Stimulated activated CD4-positive, alpha-beta T cell treated with anti-CD3 and anti-CD28 coated beads, Interleukin-1b, Interleukin-23, amount 100 ng/mL, for 1 hour (primary cell): Measurements from ENCODE around the gene TAOK1.
"Not testable (repeated sequence)": the region's sequence is repeated elsewhere in the genome, so short reads cannot be mapped to it uniquely, and the experiment has no call there.

Source experiments
- DNase-seq, 2 donors: peaks; one replicate each; pipeline ENCODE4 v3.0.0-alpha.2; 2020; ENCODE audit warnings: low read depth in 2 of 2

Gene TAOK1

GRCh38 chr17:29389982-29390850, at the start of gene TAOK1:
TAOK1 (plus strand) TSS chr17:29390363; CDS start chr17:29451549, 61,186 bp downstream.
- DNase-seq = peak; percentile 93 to 96

- DNase-seq = no peak
These were observed 48.4 kb upstream of the TAOK1 start for GRCh38 chr17:29341726-29342125.

GRCh38 chr17:29342158-29342765, 47.9 kb upstream of the TAOK1 start:
- no peak for DNase-seq

- DNase-seq = no peak
These were observed 45.8 kb upstream of the TAOK1 start for GRCh38 chr17:29344201-29344856.

GRCh38 chr17:29345066-29345465, 45.1 kb upstream of the TAOK1 start:
- no peak for DNase-seq

GRCh38 chr17:29345470-29345869, 44.7 kb upstream of the TAOK1 start:
- not testable (repeated sequence) for DNase-seq

- DNase-seq = no peak
These were observed 43.7 kb upstream of the TAOK1 start for GRCh38 chr17:29346462-29346861.

GRCh38 chr17:29347831-29348629, 42.1 kb upstream of the TAOK1 start:
- DNase-seq = no peak

- no peak for DNase-seq
These were observed 40.8 kb upstream of the TAOK1 start for GRCh38 chr17:29349409-29349808.

- no peak for DNase-seq
These were observed 38.0 kb upstream of the TAOK1 start for GRCh38 chr17:29352146-29352545.

GRCh38 chr17:29357232-29357631, 32.9 kb upstream of the TAOK1 start:
- no peak for DNase-seq

GRCh38 chr17:29357821-29358232, 32.3 kb upstream of the TAOK1 start:
- DNase-seq = no peak

- DNase-seq = no peak
These were observed 31.7 kb upstream of the TAOK1 start for GRCh38 chr17:29358416-29358815.

GRCh38 chr17:29359777-29360176, 30.4 kb upstream of the TAOK1 start:
- no peak for DNase-seq

- DNase-seq = no peak
These were observed 26.4 kb upstream of the TAOK1 start for GRCh38 chr17:29363716-29364115.

- no peak for DNase-seq
These were observed 25.5 kb upstream of the TAOK1 start for GRCh38 chr17:29364691-29365090.

GRCh38 chr17:29368161-29368560, 22.0 kb upstream of the TAOK1 start:
- no peak for DNase-seq

- DNase-seq = no peak
These were observed 21.2 kb upstream of the TAOK1 start for GRCh38 chr17:29368926-29369325.

GRCh38 chr17:29369831-29370735, 20.1 kb upstream of the TAOK1 start:
- peak in 1 of 2 donors; percentile 21 for DNase-seq

- no peak for DNase-seq
These were observed 13.4 kb upstream of the TAOK1 start for GRCh38 chr17:29376667-29377270.
